Esophagus squamous epithelium (tissue), 4 donors: ENCODE measurements around the gene KICS2.

ENCODE experiments used
- CTCF ChIP-seq, 6 experiments: fragments of 450-650 bp in 4 of 6; fragments of 200-600 bp in 2 of 6; sonication (generic) in 2 of 6; IDR thresholded peaks; one replicate each; pipeline ENCODE4 v1.5.1; 2016 to 2019; ENCODE audit warnings: antibody characterized with exemption in 6 of 6, mild to moderate bottlenecking in 4 of 6, moderate library complexity in 4 of 6
- POLR2A ChIP-seq, 4 donors: fragments of 450-650 bp; IDR thresholded peaks; one replicate each; pipeline ENCODE4 v1.6.1; 2017; ENCODE audit warnings: antibody characterized with exemption in 4 of 4, mild to moderate bottlenecking in 4 of 4, moderate library complexity in 3 of 4

GRCh38 chr12:64268409-64268808 lies 46.3 kb upstream of the KICS2 start:
- TF ChIP-seq POLR2A (IDR thresholded peaks at IDR 0.05) (no peak), CTCF (IDR thresholded peaks at IDR 0.05) (no peak)
